Right ventricle myocardium superior (tissue), 1 donor: Measurements from ENCODE around the gene SLC9A5. TPM values are rescaled to one million over a fixed set of nuclear protein-coding genes. Genes with fewer than 3 reads are reported as not detected.

Experiments used
- ATAC-seq: fragments of 200-7000 bp; cut with Tn5 transposase; one replicate; pipeline ENCODE4 v1.9.1; 2020; ENCODE audit warnings: mild to moderate bottlenecking; ENCODE audit not compliant: poor library complexity
- DNase-seq: peaks from one replicate; pipeline ENCODE4 v3.0.0-alpha.2; 2020
- intact Hi-C: fragments of 100-400 bp; cut with DNase I; formaldehyde crosslinking; loops from one replicate; pipeline ENCODE4 v1.11.2; 2022
- total RNA-seq: library from RNA; stranded (reverse); fragmentation: NEBNext Ultra II Directional; extraction: Animal tissue kit (Norgen Biotek cat#: 25700); gene quantifications from one replicate; pipeline ENCODE4 v1.2.1, GENCODE V29; 2021
- donor health status: DM: no; HTN: yes; CAD: no; lungs with severe emphysema.

The SLC9A5 gene
- total RNA-seq, 1 donor from 2014 or later: 0.83 TPM

DNA sequence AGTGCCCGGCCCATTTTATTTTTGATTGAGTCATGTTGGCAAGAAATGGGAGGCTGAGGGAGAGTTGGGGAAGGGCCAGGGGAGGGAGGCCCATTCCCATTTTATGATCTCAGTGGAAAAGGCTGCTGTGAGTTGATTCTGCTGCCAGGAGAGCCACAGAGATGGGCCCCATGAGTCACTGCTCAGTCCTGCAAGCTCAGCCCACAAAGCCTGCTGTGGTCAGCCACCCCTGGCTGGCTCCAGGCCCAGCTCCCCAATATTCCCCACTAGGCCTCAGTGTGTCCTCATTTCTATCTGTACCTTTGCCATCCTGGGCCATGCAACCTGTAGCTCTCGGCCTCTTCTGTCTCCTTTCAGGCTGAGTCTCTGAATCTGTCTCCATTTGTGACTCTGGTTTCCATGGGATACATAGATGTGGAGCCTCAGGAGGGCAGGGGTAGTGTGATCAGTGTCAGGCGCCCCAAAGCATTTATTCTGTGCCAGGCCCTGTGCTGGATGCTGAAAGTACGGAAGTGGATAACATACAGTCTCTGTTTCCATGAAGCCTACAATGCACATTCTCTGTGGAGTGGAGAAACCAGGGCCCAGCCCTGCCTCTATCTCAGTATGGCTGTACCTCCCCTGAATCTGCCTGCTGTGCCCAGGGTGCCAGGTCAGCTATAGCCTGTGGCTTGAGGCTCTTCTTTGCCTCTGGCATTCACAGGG, 28.7 kb downstream of the SLC9A5 start:
- no peak for ATAC-seq
- DNase-seq: peak; percentile 50
- intact Hi-C loops: no loop called here

DNA sequence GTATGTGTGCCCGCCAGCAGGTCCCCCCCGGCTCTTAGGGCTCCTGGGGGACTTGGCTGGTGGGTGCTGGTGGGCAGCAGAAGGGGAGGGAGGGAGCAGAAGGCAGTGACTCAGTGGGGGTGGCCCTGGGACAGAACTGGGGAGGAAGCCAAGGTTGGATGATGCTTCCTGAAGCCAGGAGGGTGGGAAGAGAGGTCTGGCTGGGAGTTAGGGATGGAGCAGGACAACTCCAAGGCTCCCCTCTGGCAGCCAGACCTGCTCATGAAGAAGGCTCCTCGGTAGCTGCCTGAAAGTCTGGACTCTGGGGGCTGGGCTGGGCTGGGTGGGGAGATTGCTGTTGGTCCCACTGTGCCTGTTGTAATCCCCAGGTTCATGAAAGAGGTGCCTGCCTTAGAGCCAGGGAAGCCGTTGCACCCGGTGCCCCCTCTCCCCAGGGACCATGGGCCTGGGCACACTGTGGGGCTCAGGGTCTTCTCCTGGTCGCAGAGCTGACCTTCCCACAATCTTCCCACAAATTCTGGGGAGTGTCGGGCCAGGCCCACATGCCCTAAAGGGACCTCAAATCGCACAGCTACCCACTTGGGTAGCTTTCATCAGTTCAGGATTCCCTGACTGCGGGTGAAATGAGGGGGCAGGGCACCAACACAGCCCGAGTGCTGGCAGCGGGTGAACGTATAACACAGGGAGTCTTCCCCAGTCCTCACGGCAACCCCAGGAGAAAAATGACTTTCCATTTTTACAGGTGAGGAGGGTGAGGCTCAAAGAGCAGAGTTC, 29.4 kb downstream of the SLC9A5 start:
- ATAC-seq (no peak), DNase-seq (peak; percentile 29)
- intact Hi-C loops: no loop called here

DNA sequence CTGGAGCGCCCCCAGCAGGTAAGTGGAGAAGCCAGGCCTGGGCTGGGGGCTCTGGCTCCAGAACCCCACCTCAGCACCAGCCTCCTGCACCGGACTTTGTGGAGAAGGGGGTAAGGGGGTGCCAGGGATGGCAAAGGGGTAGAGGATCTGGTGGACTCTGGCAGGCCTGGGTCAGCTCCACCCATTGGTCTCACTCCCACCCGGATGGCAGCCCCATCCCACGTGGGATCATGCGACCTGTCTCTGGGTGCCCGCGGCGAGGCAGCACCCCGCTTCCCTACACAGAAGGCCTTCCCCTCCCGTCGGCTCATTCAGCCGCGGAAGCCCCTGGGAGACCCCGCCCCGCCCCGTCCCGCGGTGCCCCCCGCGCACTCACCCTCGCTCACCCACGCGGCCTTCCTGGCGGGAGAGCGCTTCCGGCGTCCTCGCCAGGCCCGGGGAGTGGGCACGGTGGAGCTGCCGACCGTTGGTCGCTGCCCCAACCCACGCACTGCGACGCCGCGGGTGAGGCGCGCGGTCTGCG, 30.1 kb downstream of the SLC9A5 start:
- no peak for DNase-seq
- intact Hi-C loops: no loop called here
- peak; percentile 21 for ATAC-seq

DNA sequence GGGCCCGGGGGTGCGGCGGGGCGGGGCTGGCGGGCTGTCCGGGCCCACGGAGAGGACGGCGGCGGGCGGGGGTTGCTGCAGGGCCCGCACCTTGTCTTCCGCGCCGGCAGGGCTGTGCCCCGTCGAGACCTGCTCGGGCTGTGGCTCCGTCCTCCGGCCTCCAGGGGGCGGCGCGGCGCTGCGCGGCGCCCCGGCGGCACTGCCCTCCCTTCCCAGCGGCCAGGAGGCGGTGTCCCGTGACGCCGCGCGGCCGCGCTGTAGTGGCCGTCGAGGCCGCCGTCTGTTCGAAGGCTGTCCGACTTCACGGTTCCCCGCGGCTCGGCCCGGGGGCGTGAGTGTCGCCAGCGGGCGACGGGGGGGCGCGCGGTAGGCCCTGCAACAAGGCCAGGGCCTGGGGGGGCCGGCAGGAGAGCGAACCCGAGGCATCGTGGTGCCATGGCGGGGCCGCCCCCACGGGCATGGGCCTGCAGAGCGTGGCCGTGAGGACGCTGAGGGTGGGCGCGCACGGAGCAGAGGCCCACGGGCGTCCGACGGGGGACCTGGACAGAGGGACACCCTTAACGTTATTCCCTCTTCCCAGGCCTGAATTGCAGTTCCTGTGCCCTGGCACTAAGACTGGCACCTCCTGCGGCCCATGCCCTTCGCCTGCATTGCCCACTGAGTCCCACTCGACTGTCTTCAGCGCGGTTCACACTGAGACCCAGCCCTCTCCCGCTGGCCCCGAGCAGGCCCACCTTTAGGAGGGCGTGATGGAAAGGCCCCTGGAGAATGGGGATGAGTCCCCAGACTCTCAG, 30.7 kb downstream of the SLC9A5 start, which contains the start of gene PLEKHG4:
TSS of gene PLEKHG4 (plus strand) at position 237 of the 794 bp plus-strand sequence. CDS start at position 750, 513 bp downstream.
- DNase-seq: peak; percentile 84
- intact Hi-C loops: no loop called here
- peak; percentile 91 for ATAC-seq

DNA sequence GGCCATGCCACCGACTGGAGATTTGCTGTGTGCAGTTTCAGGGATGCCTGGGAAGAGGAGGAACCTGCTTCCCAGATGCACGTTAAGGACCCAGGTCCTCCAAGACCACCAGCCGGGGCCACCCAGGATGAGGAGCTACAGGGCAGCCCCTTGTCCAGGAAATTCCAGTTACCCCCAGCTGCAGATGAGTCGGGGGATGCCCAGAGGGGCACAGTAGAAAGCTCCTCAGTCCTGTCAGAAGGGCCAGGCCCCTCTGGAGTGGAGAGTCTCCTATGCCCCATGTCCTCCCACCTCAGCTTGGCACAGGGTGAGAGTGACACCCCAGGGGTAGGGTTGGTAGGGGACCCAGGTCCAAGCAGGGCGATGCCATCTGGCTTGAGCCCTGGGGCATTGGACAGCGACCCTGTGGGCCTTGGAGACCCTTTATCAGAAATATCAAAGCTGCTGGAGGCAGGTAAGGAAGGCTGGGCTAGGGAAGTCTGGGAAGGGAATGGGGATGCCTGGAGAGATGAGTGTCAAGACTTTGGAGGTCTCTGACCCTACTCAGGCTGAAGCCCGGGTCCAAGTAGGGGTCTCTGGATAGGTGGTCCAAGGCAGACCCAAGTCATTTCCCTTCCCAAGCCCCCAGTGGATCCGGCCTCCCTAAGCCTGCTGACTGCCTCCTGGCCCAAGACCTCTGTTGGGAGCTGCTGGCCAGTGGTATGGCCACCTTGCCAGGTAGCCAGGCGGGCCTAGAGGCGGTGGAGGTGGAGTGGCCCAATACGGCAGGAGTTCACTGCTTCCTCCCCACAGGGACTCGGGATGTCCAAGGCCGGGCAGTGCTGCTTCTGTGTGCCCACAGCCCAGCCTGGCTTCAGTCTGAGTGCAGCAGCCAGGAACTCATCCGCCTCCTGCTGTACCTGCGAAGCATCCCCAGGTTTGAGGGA, 31.6 kb downstream of the SLC9A5 start:
- intact Hi-C loops: no loop called here
- no peak for ATAC-seq
- DNase-seq: no peak

DNA sequence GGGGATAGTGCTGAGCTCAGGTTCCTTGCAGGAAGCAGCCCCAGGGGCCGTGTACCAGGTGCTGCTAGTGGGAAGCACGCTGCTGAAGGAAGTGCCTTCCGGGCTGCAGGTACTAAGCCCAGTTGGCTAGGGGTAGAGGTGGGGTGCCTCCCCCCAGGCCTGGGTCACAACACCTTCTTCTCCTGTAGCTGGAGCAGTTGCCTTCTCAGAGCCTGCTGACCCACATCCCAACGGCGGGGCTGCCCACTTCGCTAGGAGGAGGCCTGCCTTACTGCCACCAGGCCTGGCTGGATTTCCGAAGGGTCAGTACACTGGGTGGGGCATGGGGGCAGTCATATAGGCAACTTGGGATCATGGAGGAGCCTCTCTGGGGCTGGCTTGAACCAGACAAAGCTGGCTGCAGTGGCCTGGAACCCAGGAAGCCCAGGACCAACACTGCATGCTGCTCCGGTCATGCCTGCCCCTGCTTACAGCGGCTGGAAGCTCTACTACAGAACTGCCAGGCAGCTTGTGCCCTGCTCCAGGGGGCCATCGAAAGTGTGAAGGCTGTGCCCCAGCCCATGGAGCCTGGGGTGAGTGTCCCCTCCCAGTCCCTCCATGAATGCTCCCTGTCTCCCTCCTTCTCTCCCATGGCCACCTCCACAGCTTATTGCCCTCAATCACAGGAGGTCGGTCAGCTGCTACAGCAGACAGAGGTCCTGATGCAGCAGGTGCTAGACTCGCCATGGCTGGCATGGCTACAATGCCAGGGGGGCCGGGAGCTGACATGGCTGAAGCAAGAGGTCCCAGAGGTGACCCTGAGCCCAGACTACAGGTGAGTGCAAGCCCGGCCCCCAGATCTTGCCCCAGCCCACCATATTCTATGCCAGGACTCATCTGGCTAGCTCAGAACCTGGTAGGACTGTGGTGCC, 33.0 kb downstream of the SLC9A5 start:
- no peak for DNase-seq
- no peak for ATAC-seq
- intact Hi-C loops: no loop called here

DNA sequence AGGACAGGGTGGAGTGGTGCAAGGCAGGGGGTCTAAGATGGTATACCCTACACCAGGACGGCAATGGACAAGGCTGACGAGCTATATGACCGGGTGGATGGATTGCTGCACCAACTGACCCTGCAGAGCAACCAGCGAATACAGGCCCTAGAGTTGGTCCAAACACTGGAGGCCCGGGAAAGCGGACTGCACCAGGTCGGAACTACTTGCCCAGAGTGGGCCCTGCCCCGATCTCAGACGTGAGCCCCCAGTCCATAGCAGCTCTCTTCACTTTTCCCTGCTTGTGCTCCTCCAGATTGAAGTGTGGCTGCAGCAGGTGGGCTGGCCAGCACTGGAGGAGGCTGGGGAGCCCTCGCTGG, 33.6 kb downstream of the SLC9A5 start:
- ATAC-seq: no peak
- DNase-seq: no peak
- intact Hi-C loops: no loop called here

DNA sequence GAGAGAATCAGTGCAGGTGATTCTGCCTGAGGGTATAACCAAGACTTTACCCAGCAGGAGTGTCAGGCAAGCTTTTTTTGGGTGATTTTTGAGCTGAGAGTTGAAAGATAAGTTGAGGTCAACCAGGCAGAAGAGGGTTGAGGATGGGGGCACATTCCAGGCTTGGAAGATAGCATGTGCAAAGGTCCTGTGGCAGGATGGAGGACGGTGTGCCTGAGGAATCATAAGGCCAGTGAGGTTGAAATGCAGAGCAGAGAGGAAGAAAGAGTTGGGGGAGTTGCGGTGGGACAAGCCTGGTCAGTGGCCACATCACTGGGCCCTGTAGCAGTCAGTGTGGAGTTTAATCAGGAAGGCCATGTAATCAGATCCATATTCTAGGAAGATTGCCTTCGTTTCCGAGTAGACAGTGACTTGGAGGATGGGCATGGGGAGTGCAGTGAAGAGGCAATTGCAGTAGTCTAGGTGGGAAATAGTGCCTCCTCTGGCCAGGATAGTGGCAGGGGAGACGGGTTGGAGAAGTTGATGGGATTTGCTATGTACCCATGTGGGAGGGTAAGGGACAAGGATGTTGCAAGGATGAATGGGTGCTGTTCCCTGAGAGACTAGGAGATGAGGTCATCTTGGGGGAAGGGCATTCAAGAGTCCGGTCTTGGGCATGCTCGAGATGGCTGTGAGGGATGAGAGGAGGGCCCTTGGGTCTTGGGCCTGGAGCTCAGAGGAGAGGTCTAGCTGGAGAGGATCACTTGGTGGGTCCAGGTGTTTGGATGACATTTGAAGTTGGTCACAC, 34.5 kb downstream of the SLC9A5 start:
- DNase-seq (no peak), ATAC-seq (no peak)
- intact Hi-C loops: no loop called here

DNA sequence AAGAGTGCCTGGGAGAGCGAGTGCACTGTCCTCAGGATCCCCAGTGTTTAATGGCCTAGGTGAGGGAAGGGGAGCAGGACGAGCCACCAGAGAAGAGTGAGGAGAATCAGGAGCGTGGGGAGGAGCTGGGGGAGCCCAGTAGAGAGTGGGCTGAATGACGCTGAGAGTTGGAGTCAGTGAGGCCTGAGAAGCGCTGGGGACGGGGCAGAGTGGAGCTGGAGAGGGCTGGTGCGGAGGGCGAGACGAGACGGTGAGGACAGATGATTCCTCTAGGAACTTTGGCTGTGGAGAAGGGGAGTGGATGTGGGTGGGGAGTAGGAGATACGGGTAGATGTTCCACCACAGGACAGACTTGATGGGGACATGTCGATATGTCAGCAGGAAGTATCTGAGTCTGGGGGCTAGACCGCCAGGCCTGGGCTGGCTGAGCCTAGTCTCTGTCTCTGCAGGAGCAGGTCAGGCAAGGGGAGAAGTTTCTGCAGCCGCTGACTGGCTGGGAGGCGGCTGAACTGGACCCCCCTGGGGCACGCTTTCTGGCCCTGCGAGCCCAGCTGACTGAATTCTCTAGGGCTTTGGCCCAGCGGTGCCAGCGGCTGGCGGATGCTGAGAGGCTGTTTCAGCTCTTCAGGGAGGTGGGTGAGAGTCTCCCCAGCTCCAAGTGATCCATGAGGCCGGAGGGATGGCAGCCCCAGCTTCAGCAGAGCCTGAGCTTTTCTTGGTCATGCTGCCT, 35.2 kb downstream of the SLC9A5 start:
- DNase-seq (no peak), ATAC-seq (no peak)
- intact Hi-C loops: no loop called here

DNA sequence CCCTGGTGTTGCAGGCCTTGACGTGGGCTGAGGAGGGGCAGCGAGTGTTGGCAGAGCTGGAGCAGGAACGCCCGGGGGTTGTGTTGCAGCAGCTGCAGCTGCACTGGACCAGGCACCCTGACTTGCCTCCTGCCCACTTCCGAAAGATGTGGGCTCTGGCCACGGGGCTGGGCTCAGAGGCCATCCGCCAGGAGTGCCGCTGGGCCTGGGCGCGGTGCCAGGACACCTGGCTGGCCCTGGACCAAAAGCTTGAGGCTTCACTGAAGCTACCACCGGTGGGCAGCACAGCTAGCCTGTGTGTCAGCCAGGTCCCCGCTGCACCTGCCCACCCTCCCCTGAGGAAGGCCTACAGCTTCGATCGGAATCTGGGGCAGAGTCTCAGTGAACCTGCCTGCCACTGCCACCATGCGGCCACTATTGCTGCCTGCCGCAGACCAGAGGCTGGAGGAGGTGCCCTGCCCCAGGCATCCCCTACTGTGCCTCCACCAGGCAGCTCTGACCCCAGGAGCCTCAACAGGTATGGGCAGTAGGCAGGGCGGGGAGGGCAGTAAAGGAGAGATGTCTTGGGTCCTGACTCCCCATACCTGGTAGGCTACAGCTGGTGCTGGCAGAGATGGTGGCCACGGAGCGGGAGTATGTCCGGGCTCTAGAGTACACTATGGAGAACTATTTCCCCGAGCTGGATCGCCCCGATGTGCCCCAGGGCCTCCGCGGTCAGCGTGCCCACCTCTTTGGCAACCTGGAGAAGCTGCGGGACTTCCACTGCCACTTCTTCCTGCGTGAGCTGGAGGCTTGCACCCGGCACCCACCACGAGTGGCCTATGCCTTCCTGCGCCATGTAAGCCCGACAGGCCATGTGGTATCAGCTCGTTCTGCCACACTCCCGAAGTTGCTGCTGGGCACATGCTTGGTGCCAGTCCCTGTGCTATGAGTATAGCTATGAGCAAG, 36.2 kb downstream of the SLC9A5 start:
- intact Hi-C loops: no loop called here
- ATAC-seq (peak; percentile 70), DNase-seq (no peak)

DNA sequence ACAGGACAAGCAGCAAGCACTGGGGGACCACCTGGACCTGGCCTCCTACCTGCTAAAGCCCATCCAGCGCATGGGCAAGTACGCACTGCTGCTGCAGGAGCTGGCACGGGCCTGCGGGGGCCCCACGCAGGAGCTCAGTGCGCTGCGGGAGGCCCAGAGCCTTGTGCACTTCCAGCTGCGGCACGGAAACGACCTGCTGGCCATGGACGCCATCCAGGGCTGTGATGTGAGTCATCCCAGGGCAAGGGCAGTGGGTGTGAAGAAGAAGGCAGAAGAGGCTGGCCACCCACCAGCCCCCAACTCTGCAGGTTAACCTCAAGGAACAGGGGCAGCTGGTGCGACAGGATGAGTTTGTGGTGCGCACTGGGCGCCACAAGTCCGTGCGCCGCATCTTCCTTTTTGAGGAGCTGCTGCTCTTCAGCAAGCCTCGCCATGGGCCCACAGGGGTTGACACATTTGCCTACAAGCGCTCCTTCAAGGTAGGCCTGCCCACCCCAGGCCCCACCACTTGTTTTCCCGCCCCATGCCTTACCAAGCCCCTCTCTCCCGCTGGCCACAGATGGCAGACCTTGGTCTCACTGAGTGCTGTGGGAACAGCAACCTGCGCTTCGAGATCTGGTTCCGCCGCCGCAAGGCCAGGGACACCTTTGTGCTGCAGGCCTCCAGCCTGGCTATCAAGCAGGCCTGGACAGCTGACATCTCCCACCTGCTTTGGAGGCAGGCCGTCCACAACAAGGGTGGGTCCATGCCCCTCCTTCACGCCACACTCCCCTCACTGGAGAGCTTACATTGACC, 37.9 kb downstream of the SLC9A5 start:
- no peak for ATAC-seq
- intact Hi-C loops: no loop called here
- no peak for DNase-seq

DNA sequence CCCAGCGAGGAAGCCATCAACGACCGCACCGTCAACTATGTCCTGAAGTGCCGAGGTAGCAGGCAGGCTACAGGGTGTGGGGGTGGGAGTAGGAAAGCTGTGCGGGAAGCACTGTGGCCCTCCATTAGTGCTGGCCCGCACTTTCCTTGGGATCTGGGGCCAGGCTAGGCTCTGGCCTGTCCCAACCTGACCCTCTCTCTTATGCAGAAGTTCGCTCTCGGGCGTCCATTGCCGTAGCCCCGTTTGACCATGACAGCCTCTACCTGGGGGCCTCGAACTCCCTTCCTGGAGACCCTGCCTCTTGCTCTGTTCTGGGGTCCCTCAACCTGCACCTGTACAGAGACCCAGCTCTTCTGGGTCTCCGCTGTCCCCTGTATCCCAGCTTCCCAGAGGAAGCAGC, 39.2 kb downstream of the SLC9A5 start:
- DNase-seq: no peak
- intact Hi-C loops: no loop called here
- ATAC-seq: no peak

DNA sequence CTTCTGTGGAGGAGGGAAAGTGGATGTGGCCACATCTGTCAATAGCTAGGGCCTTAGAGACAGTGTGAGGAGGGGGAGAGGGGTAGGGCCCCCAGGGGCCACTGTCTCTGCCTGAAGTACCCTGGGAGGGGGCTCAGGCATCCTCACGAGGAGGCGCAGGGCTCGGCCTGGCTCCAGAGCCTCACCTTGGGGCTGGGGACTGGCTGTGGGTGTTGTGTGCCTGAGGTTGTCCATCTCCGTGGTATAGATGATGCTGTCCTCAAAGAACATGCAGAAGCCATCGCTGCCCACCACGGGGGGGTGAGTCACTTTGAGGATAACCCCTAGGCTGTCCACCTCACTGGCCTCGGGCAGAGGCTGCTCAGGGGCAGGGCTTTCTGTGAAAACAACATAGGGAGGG, 42.7 kb downstream of the SLC9A5 start:
- intact Hi-C loops: no loop called here
- DNase-seq: no peak
- ATAC-seq: no peak

DNA sequence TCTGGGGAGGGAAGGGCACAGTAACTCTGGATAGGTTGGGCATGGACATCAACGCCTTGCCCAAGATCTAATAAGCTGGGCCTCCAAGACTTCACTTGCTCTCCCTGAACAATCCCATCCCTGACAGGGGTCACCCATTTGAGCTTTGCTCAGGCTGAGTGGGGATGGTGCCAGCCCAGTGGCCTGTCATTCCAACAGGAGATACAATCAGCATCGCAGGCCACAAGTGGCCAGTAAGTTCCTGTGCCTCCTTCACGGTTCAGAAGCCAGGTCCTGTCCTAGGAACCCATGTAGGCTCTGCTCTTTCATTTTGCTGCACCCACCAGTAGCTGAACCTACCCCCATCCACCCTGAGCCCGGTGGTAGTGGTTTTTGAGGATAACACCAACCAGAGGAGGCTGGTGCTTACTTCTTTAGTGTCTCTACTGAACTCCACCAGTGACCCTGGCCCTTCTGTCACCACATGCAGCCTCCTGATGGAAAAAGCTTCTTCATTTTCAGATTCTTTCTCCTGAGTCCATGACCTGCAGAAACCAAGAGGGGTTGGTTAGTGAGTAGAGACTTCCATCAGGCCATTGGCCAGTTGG, 45.5 kb downstream of the SLC9A5 start:
- intact Hi-C loops: no loop called here
- ATAC-seq (no peak), DNase-seq (no peak)
